HEK293T (cell line): ENCODE data around the gene CCDC88C.

ENCODE experiments used
- BHLHE40 ChIP-seq: fragments of 450-650 bp; IDR thresholded peaks from 2 replicates; pipeline ENCODE4 v1.6.1; 2016; ENCODE audit warnings: mild to moderate bottlenecking, moderate library complexity, borderline replicate concordance
- ELF4 ChIP-seq: fragments of 450-650 bp; IDR thresholded peaks from 2 replicates; pipeline ENCODE4 v1.6.1; 2017; ENCODE audit warnings: antibody characterized with exemption
- FOXA1 ChIP-seq: fragments of 450-650 bp; IDR thresholded peaks from 2 replicates; pipeline ENCODE4 v1.6.1; 2016; ENCODE audit warnings: mild to moderate bottlenecking
- FOXK2 ChIP-seq: fragments of 450-650 bp; IDR thresholded peaks from 2 replicates; pipeline ENCODE4 v1.6.1; 2016; ENCODE audit warnings: mild to moderate bottlenecking
- LEF1 ChIP-seq: fragments of 450-650 bp; IDR thresholded peaks from 2 replicates; pipeline ENCODE4 v1.6.1; 2017; ENCODE audit warnings: mild to moderate bottlenecking, borderline replicate concordance
- NFRKB ChIP-seq: fragments of 450-650 bp; IDR thresholded peaks from 2 replicates; pipeline ENCODE4 v1.6.1; 2016; ENCODE audit warnings: mild to moderate bottlenecking, moderate library complexity
- SP1 ChIP-seq: fragments of 450-650 bp; IDR thresholded peaks from 2 replicates; pipeline ENCODE4 v1.6.1; 2017
- SUZ12 ChIP-seq: fragments of 450-650 bp; IDR thresholded peaks from 2 replicates; pipeline ENCODE4 v1.6.1; 2016; ENCODE audit warnings: mild to moderate bottlenecking
- TARDBP ChIP-seq: fragments of 450-650 bp; IDR thresholded peaks from 2 replicates; pipeline ENCODE4 v1.6.1; 2016
- TF ChIP-seq, protein P1 (sequence below): fragments of 450-650 bp; IDR thresholded peaks from 2 replicates; pipeline ENCODE4 v1.6.1; 2016

DNA sequence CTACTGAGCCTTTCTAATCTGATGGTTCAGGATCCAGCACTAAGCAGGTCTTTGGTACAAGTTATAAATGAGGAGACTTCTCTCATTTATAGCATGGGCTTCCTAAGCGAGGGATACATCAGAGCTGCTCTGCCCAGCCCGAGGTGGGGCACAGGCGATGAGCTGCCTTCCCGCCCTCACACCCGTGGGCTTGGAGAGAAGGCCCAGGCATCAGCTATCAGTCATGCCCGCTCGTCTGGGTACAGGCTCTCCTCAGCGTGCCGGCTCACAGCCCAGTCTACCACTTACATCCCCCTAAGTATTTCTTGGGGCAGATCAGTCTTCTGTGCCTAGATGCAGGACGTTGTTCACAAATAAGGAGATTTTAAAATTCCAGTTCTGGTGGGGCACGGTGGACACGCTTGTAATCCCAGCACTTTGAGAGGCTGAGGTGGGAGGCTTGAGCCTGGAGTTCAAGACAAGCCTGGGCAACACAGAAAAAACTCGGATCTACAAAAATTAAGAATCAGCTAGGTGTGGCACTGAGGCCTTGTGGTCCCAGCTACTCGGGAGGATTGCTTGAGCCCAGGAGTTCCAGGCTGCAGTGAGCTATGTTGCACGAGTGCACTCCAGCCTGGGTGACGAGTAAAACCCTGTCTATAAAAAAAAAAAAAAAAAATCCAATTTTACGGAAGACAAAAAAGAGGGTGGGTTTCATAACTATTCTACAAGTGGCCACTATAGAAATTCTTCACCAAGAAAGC lies 57.0 kb downstream of the CCDC88C start:
- no peak for TF ChIP-seq FOXA1
- TF ChIP-seq, protein P1, sequence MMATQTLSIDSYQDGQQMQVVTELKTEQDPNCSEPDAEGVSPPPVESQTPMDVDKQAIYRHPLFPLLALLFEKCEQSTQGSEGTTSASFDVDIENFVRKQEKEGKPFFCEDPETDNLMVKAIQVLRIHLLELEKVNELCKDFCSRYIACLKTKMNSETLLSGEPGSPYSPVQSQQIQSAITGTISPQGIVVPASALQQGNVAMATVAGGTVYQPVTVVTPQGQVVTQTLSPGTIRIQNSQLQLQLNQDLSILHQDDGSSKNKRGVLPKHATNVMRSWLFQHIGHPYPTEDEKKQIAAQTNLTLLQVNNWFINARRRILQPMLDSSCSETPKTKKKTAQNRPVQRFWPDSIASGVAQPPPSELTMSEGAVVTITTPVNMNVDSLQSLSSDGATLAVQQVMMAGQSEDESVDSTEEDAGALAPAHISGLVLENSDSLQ, result no peak
- no peak for TF ChIP-seq TARDBP
- TF ChIP-seq FOXK2, result no peak
- no peak for TF ChIP-seq NFRKB
- no peak for TF ChIP-seq BHLHE40
- no peak for TF ChIP-seq SP1
- TF ChIP-seq LEF1, result no peak
- TF ChIP-seq ELF4, result no peak
- TF ChIP-seq SUZ12, result no peak
